PC-9 (cell line): ENCODE measurements around the gene CDC27. TPM values are rescaled to one million over a fixed set of nuclear protein-coding genes. Genes with fewer than 3 reads are reported as not detected.

Source experiments
- BruUV-seq: library from RNA; stranded (reverse); fragments of 400-500 nt; replicated peaks from 2 replicates; lab custom pipeline; 2021; lab: Mats Ljungman, UMichigan
- CTCF ChIA-PET: fragments of 300-600 bp; sonication (Branson Sonifier 250); formaldehyde crosslinking; loops from one replicate; lab custom pipeline; 2022; ENCODE audit warnings: antibody characterized with exemption; lab: Charles Lee
- POLR2A ChIA-PET: fragments of 300-600 bp; sonication (Branson Sonifier 250); formaldehyde crosslinking; loops from one replicate; lab custom pipeline; 2022; ENCODE audit warnings: antibody characterized with exemption; ENCODE audit not compliant: unreplicated experiment; lab: Charles Lee
- DNase-seq, 2 experiments: peaks; one replicate each; pipeline versions ENCODE4 v3.0.0 to v3.0.0-alpha.2; 2015 to 2022; ENCODE audit warnings: mixed read lengths in 1 of 2
- H2AFZ ChIP-seq: fragments of 200-600 bp; sonication (generic); 2 replicates; pipeline ENCODE4 v1.8.1; 2017; ENCODE audit warnings: antibody characterized with exemption
- H3F3A ChIP-seq: fragments of 200-600 bp; sonication (generic); 2 replicates; pipeline ENCODE4 v1.8.1; 2017; ENCODE audit warnings: antibody characterized with exemption, mild to moderate bottlenecking, low read depth; ENCODE audit not compliant: insufficient read depth
- H3K27ac ChIP-seq: fragments of 200-600 bp; sonication (generic); 2 replicates; pipeline ENCODE4 v1.6.1; 2016; ENCODE audit warnings: mixed run types
- H3K27me3 ChIP-seq: fragments of 200-600 bp; sonication (generic); 2 replicates; pipeline ENCODE4 v1.6.1; 2016; ENCODE audit warnings: low read depth, mixed run types; ENCODE audit not compliant: insufficient read depth
- H3K36me3 ChIP-seq: fragments of 200-600 bp; sonication (generic); 2 replicates; pipeline ENCODE4 v1.6.1; 2016; ENCODE audit warnings: low read depth, mixed run types
- H3K4me1 ChIP-seq: fragments of 200-600 bp; sonication (generic); replicated peaks from 2 replicates; pipeline ENCODE4 v1.6.1; 2016; ENCODE audit warnings: mixed run types; ENCODE audit not compliant: insufficient read depth
- H3K4me2 ChIP-seq: fragments of 200-600 bp; sonication (generic); 2 replicates; pipeline ENCODE4 v1.6.1; 2017; ENCODE audit warnings: mixed run types
- H3K4me3 ChIP-seq: fragments of 200-600 bp; sonication (generic); 2 replicates; pipeline ENCODE4 v1.6.1; 2016; ENCODE audit warnings: mixed run types
- H3K79me2 ChIP-seq: fragments of 200-600 bp; sonication (generic); 2 replicates; pipeline ENCODE4 v1.6.1; 2017; ENCODE audit warnings: low read depth, mixed run types
- H3K9me2 ChIP-seq: fragments of 200-600 bp; sonication (generic); 2 replicates; pipeline ENCODE4 v1.8.1; 2017; ENCODE audit warnings: mild to moderate bottlenecking; ENCODE audit not compliant: insufficient read depth
- H3K9me3 ChIP-seq: fragments of 200-600 bp; sonication (generic); 2 replicates; pipeline ENCODE4 v1.8.1; 2016; ENCODE audit warnings: low read depth; ENCODE audit not compliant: insufficient read depth
- H4K20me1 ChIP-seq: fragments of 200-600 bp; sonication (generic); 2 replicates; pipeline ENCODE4 v1.8.1; 2017; ENCODE audit not compliant: insufficient read depth
- EZH2 ChIP-seq: fragments of 200-600 bp; sonication (generic); IDR thresholded peaks from 2 replicates; pipeline ENCODE4 v1.8.0; 2017; ENCODE audit warnings: antibody characterized with exemption, low read depth
- intact Hi-C: fragments of 100-400 bp; cut with micrococcal nuclease; formaldehyde crosslinking; loops from one replicate; pipeline ENCODE4 v1.10.0; 2022; ENCODE audit not compliant: unreplicated experiment
- total RNA-seq: library from RNA; stranded (reverse); gene quantifications from 2 replicates; pipeline ENCODE4 v1.2.3, GENCODE V29; 2021
- TF ChIP-seq, protein P1 (sequence below): fragments of 200-600 bp; sonication (generic); conservative IDR thresholded peaks from 2 replicates; pipeline ENCODE4 v1.6.1; 2017; ENCODE audit warnings: mixed run types, antibody characterized with exemption, mild to moderate bottlenecking, moderate library complexity

The CDC27 gene
- total RNA-seq, 1 experiment from 2014 or later, result 94.3 TPM

DNA sequence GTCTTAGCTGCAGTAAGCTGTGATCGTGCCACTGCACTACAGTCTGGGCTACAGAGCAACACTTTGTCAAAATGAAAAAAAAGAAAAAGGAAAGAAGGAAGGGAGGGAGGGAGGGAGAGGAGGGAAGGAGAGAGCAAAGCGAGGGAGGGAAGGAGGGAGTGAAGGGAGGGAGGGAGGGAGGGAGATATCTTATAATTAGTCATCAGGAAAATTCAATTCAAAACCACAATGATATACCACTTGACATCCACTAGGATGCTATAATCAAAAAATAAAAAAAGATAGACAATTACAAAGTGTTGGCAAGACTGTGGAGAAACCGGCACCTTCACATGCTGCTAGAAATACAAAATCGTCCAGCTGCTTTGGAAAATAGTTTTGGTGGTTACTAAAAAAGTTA, 93.8 kb downstream of the CDC27 start:
- TF ChIP-seq, protein P1, sequence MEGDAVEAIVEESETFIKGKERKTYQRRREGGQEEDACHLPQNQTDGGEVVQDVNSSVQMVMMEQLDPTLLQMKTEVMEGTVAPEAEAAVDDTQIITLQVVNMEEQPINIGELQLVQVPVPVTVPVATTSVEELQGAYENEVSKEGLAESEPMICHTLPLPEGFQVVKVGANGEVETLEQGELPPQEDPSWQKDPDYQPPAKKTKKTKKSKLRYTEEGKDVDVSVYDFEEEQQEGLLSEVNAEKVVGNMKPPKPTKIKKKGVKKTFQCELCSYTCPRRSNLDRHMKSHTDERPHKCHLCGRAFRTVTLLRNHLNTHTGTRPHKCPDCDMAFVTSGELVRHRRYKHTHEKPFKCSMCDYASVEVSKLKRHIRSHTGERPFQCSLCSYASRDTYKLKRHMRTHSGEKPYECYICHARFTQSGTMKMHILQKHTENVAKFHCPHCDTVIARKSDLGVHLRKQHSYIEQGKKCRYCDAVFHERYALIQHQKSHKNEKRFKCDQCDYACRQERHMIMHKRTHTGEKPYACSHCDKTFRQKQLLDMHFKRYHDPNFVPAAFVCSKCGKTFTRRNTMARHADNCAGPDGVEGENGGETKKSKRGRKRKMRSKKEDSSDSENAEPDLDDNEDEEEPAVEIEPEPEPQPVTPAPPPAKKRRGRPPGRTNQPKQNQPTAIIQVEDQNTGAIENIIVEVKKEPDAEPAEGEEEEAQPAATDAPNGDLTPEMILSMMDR, result no peak
- TF ChIP-seq EZH2, result no peak
- Histone ChIP-seq H2AFZ (no peak overlapping the region), H3K27me3 (no peaks in the 10 kb centered on the region), H3K9me2 (no peaks in the 10 kb centered on the region), H3K27ac (no peak overlapping the region), H3K9me3 (no peaks in the 10 kb centered on the region), H3K79me2 (peaks cover 47% of the 10 kb centered on the region), H3F3A (no peaks in the 10 kb centered on the region), H3K4me2 (no peak overlapping the region), H3K4me1 (peaks cover 12% of the 10 kb centered on the region), H3K36me3 (no peaks in the 10 kb centered on the region), H3K4me3 (no peak overlapping the region), H4K20me1 (no peaks in the 10 kb centered on the region)
- intact Hi-C loops, result no loop called here
- POLR2A ChIA-PET, result interaction anchor here (0.7 kb wide), 1 partner anchor 51 kb away, joined by 5 read pairs; no protein-coding TSS in a partner anchor
- CTCF ChIA-PET, result no interaction called here
- DNase-seq, result no peak
- no TSS peak for BruUV-seq

DNA sequence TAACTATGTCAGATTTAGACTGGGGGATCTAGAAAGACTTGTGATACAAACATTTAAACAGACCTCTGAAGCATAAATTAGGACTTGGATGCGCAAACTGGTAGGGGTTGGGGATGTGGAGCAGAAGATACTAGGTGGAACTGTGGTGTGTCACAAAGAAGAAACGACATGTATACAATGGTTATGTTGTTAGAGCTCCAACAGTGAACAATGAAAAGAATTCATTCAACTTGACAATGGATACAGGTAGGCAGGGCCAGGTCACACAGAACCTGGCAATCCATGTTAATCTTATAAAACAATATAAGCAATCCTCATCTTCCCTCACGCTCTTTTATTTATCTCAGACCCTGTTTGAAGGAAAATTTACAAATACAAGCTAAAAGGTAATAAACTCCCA, 102.0 kb downstream of the CDC27 start:
- no TSS peak for BruUV-seq
- DNase-seq, result no peak
- Histone ChIP-seq H3K9me2 (no peaks in the 10 kb centered on the region), H3K9me3 (no peaks in the 10 kb centered on the region), H3K36me3 (no peaks in the 10 kb centered on the region), H3K79me2 (peaks cover 56% of the 10 kb centered on the region), H3K4me3 (no peak overlapping the region), H3K4me2 (no peak overlapping the region), H2AFZ (no peak overlapping the region), H3K4me1 (no peaks in the 10 kb centered on the region), H3K27me3 (no peaks in the 10 kb centered on the region), H3K27ac (no peak overlapping the region), H3F3A (peaks cover 8% of the 10 kb centered on the region; the same call in 1 of the 2 replicates), H4K20me1 (no peaks in the 10 kb centered on the region; the same call in 1 of the 2 replicates)
- CTCF ChIA-PET, result no interaction called here
- TF ChIP-seq, protein P1, result no peak
- TF ChIP-seq EZH2, result no peak
- intact Hi-C loops, result no loop called here
- POLR2A ChIA-PET, result no interaction called here

DNA sequence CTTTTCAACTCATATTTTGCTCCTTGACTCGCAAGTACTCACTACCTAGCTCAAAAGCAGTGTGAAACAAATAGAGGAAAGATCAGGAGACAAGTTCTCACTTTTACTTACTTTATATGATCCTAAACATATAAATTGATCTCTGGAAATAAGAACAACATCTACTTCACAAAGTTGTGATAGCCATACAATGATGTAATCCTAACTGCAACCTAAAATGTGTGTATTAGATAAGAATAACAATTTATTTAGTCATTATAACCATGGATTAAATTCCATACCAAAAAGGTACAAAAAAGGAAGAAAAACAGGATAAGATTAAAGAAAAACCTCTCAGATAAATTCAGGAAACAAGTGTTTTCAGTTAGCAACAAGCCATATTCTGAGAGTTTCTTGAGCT, 103.4 kb downstream of the CDC27 start:
- Histone ChIP-seq H2AFZ (no peak overlapping the region), H3K4me2 (no peak overlapping the region), H3K4me1 (no peaks in the 10 kb centered on the region), H3F3A (peaks cover 15% of the 10 kb centered on the region; the same call in 1 of the 2 replicates), H3K79me2 (peaks cover 45% of the 10 kb centered on the region), H3K27me3 (no peaks in the 10 kb centered on the region), H3K27ac (no peak overlapping the region), H3K9me3 (no peaks in the 10 kb centered on the region), H3K4me3 (no peak overlapping the region), H4K20me1 (no peaks in the 10 kb centered on the region; the same call in 1 of the 2 replicates), H3K9me2 (no peaks in the 10 kb centered on the region), H3K36me3 (no peaks in the 10 kb centered on the region)
- intact Hi-C loops, result no loop called here
- POLR2A ChIA-PET, result no interaction called here
- no peak for DNase-seq
- CTCF ChIA-PET, result no interaction called here
- BruUV-seq, result no TSS peak
- TF ChIP-seq, protein P1, result no peak
- no peak for TF ChIP-seq EZH2
